Measurements from ENCODE around the gene CTSK. TPM values are rescaled to one million over a fixed set of nuclear protein-coding genes. Genes with fewer than 3 reads are reported as not detected.

Gene CTSK
- total RNA-seq, 1 experiment from 2014 or later: 5.6 TPM

- no TSS peak for BruUV-seq (replicated peaks)
- Histone ChIP-seq H3K4me1 (ENCODE audit: insufficient read depth, low read length) (peaks cover 13% of the 10 kb centered on the region), H3K27ac (ENCODE audit: low read length) (no peak overlapping the region), H2AFZ (ENCODE audit: low read length) (no peak overlapping the region), H3K9ac (ENCODE audit: low read length) (no peak overlapping the region), H3K79me2 (ENCODE audit: low read length) (no peaks in the 10 kb centered on the region), H3K9me2 (replicated peaks; ENCODE audit: low read length) (no peaks in the 10 kb centered on the region), H3K9me3 (ENCODE audit: low read length) (no peaks in the 10 kb centered on the region), H3K27me3 (ENCODE audit: low read length) (no peaks in the 10 kb centered on the region), H3K36me3 (ENCODE audit: low read depth, low read length) (no peaks in the 10 kb centered on the region), H3F3A (ENCODE audit: low read length, unreplicated experiment) (no peaks in the 10 kb centered on the region), H3K4me3 (ENCODE audit: low read length) (no peak overlapping the region), H4K20me1 (ENCODE audit: low read length) (no peaks in the 10 kb centered on the region), H3K4me2 (ENCODE audit: low read length) (no peak overlapping the region)
- ATAC-seq: no peak
- ChIA-PET CTCF (no interaction called here), POLR2A (ENCODE audit: unreplicated experiment) (no interaction called here)
- intact Hi-C loops (cut with micrococcal nuclease): no loop called here
- DNase-seq: no peak
- TF ChIP-seq EZH2phosphoT487 (IDR thresholded peaks at IDR 0.05; ENCODE audit: borderline replicate concordance, low read length): no peak
- TF ChIP-seq, protein P1, sequence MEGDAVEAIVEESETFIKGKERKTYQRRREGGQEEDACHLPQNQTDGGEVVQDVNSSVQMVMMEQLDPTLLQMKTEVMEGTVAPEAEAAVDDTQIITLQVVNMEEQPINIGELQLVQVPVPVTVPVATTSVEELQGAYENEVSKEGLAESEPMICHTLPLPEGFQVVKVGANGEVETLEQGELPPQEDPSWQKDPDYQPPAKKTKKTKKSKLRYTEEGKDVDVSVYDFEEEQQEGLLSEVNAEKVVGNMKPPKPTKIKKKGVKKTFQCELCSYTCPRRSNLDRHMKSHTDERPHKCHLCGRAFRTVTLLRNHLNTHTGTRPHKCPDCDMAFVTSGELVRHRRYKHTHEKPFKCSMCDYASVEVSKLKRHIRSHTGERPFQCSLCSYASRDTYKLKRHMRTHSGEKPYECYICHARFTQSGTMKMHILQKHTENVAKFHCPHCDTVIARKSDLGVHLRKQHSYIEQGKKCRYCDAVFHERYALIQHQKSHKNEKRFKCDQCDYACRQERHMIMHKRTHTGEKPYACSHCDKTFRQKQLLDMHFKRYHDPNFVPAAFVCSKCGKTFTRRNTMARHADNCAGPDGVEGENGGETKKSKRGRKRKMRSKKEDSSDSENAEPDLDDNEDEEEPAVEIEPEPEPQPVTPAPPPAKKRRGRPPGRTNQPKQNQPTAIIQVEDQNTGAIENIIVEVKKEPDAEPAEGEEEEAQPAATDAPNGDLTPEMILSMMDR (conservative IDR thresholded peaks at IDR 0.05; ENCODE audit: low read depth, low read length): no peak
- no peak for TF ChIP-seq EZH2 (IDR thresholded peaks at IDR 0.05; ENCODE audit: low read length, unreplicated experiment)
These were observed 45.5 kb downstream of the CTSK start for GRCh38 chr1:150762552-150762951.

- no peak for TF ChIP-seq EZH2 (IDR thresholded peaks at IDR 0.05; ENCODE audit: low read length, unreplicated experiment)
- no peak for TF ChIP-seq EZH2phosphoT487 (IDR thresholded peaks at IDR 0.05; ENCODE audit: borderline replicate concordance, low read length)
- TF ChIP-seq, protein P1 (conservative IDR thresholded peaks at IDR 0.05; ENCODE audit: low read depth, low read length): no peak
- no peaks in the 10 kb centered on the region for H3F3A ChIP-seq (ENCODE audit: low read length, unreplicated experiment)
- ChIA-PET POLR2A (ENCODE audit: unreplicated experiment) (no interaction called here), CTCF (no interaction called here)
- H4K20me1 ChIP-seq (ENCODE audit: low read length): no peaks in the 10 kb centered on the region
- H3K36me3 ChIP-seq (ENCODE audit: low read depth, low read length): no peaks in the 10 kb centered on the region
- ATAC-seq (no peak), DNase-seq (no peak)
- no peak overlapping the region for H3K4me2 ChIP-seq (ENCODE audit: low read length)
- no peaks in the 10 kb centered on the region for H3K9me3 ChIP-seq (ENCODE audit: low read length)
- no TSS peak for BruUV-seq (replicated peaks)
- H3K4me3 ChIP-seq (ENCODE audit: low read length): no peak overlapping the region
- intact Hi-C loops (cut with micrococcal nuclease): no loop called here
- no peak overlapping the region for H2AFZ ChIP-seq (ENCODE audit: low read length)
- H3K9ac ChIP-seq (ENCODE audit: low read length): no peak overlapping the region
- H3K4me1 ChIP-seq (ENCODE audit: insufficient read depth, low read length): peaks cover 13% of the 10 kb centered on the region
- no peaks in the 10 kb centered on the region for H3K79me2 ChIP-seq (ENCODE audit: low read length)
- H3K27me3 ChIP-seq (ENCODE audit: low read length): no peaks in the 10 kb centered on the region
- H3K9me2 ChIP-seq (replicated peaks; ENCODE audit: low read length): no peaks in the 10 kb centered on the region
- no peak overlapping the region for H3K27ac ChIP-seq (ENCODE audit: low read length)
These were observed 46.3 kb downstream of the CTSK start for GRCh38 chr1:150761801-150762200.

GRCh38 chr1:150760013-150760412, 48.0 kb downstream of the CTSK start:
- H3K9me3 ChIP-seq (ENCODE audit: low read length): no peaks in the 10 kb centered on the region
- intact Hi-C loops (cut with micrococcal nuclease): no loop called here
- ChIA-PET POLR2A (ENCODE audit: unreplicated experiment) (interaction anchor here (0.7 kb wide), 1 partner anchor 11 kb away, joined by 7 read pairs; no protein-coding TSS in a partner anchor), CTCF (no interaction called here)
- BruUV-seq (replicated peaks): no TSS peak
- no peak for TF ChIP-seq EZH2phosphoT487 (IDR thresholded peaks at IDR 0.05; ENCODE audit: borderline replicate concordance, low read length)
- no peak for ATAC-seq
- no peak overlapping the region for H3K4me2 ChIP-seq (ENCODE audit: low read length)
- no peaks in the 10 kb centered on the region for H3F3A ChIP-seq (ENCODE audit: low read length, unreplicated experiment)
- H3K9me2 ChIP-seq (replicated peaks; ENCODE audit: low read length): no peaks in the 10 kb centered on the region
- DNase-seq: no peak
- H3K27me3 ChIP-seq (ENCODE audit: low read length): no peaks in the 10 kb centered on the region
- no peaks in the 10 kb centered on the region for H4K20me1 ChIP-seq (ENCODE audit: low read length)
- no peaks in the 10 kb centered on the region for H3K36me3 ChIP-seq (ENCODE audit: low read depth, low read length)
- H3K79me2 ChIP-seq (ENCODE audit: low read length): no peaks in the 10 kb centered on the region
- H3K4me1 ChIP-seq (ENCODE audit: insufficient read depth, low read length): peaks cover 7% of the 10 kb centered on the region
- H3K4me3 ChIP-seq (ENCODE audit: low read length): no peak overlapping the region
- H3K27ac ChIP-seq (ENCODE audit: low read length): no peak overlapping the region
- no peak overlapping the region for H3K9ac ChIP-seq (ENCODE audit: low read length)
- H2AFZ ChIP-seq (ENCODE audit: low read length): no peak overlapping the region
